ENCODE data around the gene TYMP. TPM values are rescaled to one million over a fixed set of nuclear protein-coding genes. Genes with fewer than 3 reads are reported as not detected.

TYMP gene, protein sequence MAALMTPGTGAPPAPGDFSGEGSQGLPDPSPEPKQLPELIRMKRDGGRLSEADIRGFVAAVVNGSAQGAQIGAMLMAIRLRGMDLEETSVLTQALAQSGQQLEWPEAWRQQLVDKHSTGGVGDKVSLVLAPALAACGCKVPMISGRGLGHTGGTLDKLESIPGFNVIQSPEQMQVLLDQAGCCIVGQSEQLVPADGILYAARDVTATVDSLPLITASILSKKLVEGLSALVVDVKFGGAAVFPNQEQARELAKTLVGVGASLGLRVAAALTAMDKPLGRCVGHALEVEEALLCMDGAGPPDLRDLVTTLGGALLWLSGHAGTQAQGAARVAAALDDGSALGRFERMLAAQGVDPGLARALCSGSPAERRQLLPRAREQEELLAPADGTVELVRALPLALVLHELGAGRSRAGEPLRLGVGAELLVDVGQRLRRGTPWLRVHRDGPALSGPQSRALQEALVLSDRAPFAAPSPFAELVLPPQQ
- total RNA-seq (2.6 and 7.8 TPM in 2 replicates), polyA plus RNA-seq (10.0 and 17.7 TPM in 2 replicates)

DNA sequence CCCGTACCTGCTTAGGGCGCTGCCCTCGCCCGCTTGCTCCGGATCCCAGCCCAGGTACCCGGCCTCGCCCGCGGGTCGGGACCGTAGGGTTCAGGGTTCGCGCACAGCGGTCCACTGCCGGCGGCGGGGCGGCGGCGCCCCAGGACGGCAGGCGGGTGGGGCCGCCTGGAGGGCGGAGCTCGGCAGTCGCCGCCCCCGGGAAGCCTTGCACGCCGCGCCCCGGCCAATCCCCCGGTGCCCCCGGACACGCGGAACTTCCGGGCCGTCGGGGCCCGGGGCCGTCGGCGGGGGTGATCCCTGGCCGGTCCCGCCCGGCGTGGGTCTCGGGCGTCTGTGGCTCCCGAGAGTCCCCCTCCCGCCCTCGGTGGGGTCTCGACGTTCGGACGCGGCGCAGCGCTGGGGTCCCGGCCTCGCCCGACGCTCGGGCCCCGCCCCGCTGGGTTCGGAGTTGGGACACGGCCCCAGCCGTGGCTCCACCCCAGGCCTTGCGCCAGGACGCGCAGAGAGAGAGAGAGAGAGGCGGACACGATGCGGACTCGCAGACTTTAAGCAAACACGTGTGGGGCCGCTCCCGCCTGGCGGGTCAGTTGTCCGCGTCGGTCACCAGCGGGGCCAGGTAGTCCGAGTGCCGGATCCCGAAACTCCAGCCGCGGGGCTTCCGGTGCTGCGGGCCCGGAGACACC, at the start of gene TYMP:
Gene TYMP, minus strand, starts transcription at position 116 of the 683 bp plus-strand sequence. CDS start 303 bp downstream, outside the sequence.
- no peak for TF ChIP-seq CTCF (IDR thresholded peaks at IDR 0.05; ENCODE audit: low read depth, low read length)
- H3K27ac ChIP-seq, result no peak within 1 kb of the TSS

GRCh38 chr22:50578776-50579310, 49.0 kb upstream of the TYMP start:
- no peaks in the 10 kb centered on the region for H3K27me3 ChIP-seq
- peak overlapping the region; percentile 93 for H3K27ac ChIP-seq
- TF ChIP-seq CTCF (IDR thresholded peaks at IDR 0.05; ENCODE audit: low read depth, low read length), result no peak
- H3K4me1 ChIP-seq (ENCODE audit: low read depth), result peaks cover 25% of the 10 kb centered on the region
- H3K9me3 ChIP-seq (ENCODE audit: low read depth), result no peaks in the 10 kb centered on the region
- DNase-seq (ENCODE audit: low read depth in 1 of 2, low spot score in 1 of 2), result no peak
- H3K36me3 ChIP-seq, result no peaks in the 10 kb centered on the region
- H3K4me3 ChIP-seq, result no peak overlapping the region

More for the DNA sequence above, at the start of gene TYMP:
- Histone ChIP-seq H3K27me3 (peaks cover 27% of the 10 kb centered on the region), H3K9me3 (ENCODE audit: low read depth) (no peaks in the 10 kb centered on the region), H3K4me1 (ENCODE audit: low read depth) (peaks cover 20% of the 10 kb centered on the region), H3K4me3 (peak within 1 kb of the TSS; percentile 42), H3K36me3 (no peaks in the 10 kb centered on the region)
- DNase-seq (ENCODE audit: low read depth in 1 of 2, low spot score in 1 of 2), result peak in 1 of 2 donors; percentile 94

DNA sequence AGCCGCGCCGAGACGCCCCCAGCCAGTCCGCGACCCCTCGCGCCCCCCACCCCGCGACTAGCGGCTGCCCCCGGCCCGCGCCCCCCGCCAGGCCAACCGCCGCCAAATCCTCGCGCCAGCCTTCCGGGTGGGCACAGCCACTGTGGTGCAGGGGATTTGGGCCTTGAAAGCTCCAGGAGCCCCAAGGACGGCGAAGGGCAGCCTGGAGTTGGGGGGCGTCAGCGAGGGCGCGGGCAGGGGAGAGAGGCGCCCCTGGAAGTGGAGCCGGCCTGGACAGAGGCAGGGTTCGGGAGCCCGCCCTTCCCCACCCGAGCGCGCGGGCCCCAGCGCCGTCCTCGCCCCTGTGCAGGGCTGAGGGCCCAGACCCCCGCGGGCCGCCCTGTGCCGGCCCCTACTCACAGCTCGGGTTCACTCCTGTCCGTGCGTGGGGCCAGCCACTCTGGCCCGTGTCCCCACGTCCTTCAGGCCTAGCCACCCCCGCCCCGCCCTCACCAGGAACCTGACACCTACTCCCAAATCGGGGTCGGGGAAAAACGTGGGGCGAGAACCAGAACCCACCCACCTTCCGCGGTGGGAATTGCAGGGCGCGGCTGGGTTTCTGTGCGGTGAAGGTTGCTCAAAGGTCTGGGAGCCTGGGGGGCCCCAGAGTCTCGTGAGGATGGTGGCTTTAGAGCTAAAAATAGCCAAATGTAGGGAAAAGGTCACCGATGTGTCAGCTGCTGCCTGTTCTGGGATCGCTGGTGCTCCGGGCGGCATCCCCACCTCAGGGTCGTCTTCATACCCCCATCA, 48.4 kb upstream of the TYMP start, which contains the start of gene CPT1B:
Gene CPT1B, minus strand, starts transcription at position 441 of the 789 bp plus-strand sequence. CDS start 512 bp downstream, outside the sequence.
- Histone ChIP-seq H3K27me3 (no peaks in the 10 kb centered on the region), H3K36me3 (no peaks in the 10 kb centered on the region), H3K4me3 (no peak within 1 kb of the TSS), H3K9me3 (ENCODE audit: low read depth) (no peaks in the 10 kb centered on the region), H3K27ac (peak within 1 kb of the TSS; percentile 93), H3K4me1 (ENCODE audit: low read depth) (peaks cover 21% of the 10 kb centered on the region)
- DNase-seq (ENCODE audit: low read depth in 1 of 2, low spot score in 1 of 2), result peak; percentile 42 to 53
- TF ChIP-seq CTCF (IDR thresholded peaks at IDR 0.05; ENCODE audit: low read depth, low read length), result peak; percentile 13

GRCh38 chr22:50577697-50577986, 47.8 kb upstream of the TYMP start:
- H3K9me3 ChIP-seq (ENCODE audit: low read depth), result no peaks in the 10 kb centered on the region
- H3K36me3 ChIP-seq, result peaks cover 2% of the 10 kb centered on the region
- peaks cover 21% of the 10 kb centered on the region for H3K4me1 ChIP-seq (ENCODE audit: low read depth)
- TF ChIP-seq CTCF (IDR thresholded peaks at IDR 0.05; ENCODE audit: low read depth, low read length), result no peak
- no peak overlapping the region for H3K27ac ChIP-seq
- no peak overlapping the region for H3K4me3 ChIP-seq
- no peak for DNase-seq (ENCODE audit: low read depth in 1 of 2, low spot score in 1 of 2)
- no peaks in the 10 kb centered on the region for H3K27me3 ChIP-seq
